CD14-positive monocyte (primary cell): ENCODE measurements around the gene TNFAIP2. TPM values are rescaled to one million over a fixed set of nuclear protein-coding genes. Genes with fewer than 3 reads are reported as not detected.

ENCODE experiments used
- DNase-seq, 3 donors: peaks; one replicate each; pipeline ENCODE4 v3.0.0-alpha.2; 2011 to 2022
- H2AFZ ChIP-seq: 2 replicates; pipeline ENCODE4 v1.6.0; 2012; ENCODE audit warnings: mild to moderate bottlenecking, low read depth, low read length, inconsistent platforms; ENCODE audit not compliant: insufficient read depth, poor library complexity, severe bottlenecking
- H3K27ac ChIP-seq, 2 donors: 1 replicate in 1 of 2; 2 replicates in 1 of 2; pipeline ENCODE4 v1.5.1; 2012 to 2013; ENCODE audit warnings: low read length in 2 of 2, control low read depth in 1 of 2, inconsistent platforms in 1 of 2, low read depth in 1 of 2, mild to moderate bottlenecking in 1 of 2
- H3K27me3 ChIP-seq, 2 donors: one replicate each; pipeline versions ENCODE4 v1.6.0 to v1.6.1; 2011 to 2013; ENCODE audit warnings: low read length in 2 of 2; ENCODE audit not compliant: control insufficient read depth in 2 of 2, insufficient read depth in 2 of 2
- H3K36me3 ChIP-seq, 2 donors: replicated peaks in 1 of 2; 1 replicate in 1 of 2; 2 replicates in 1 of 2; pipeline versions ENCODE4 v1.5.1 to v1.6.1; 2012 to 2013; ENCODE audit warnings: low read length in 2 of 2, control low read depth in 1 of 2, inconsistent platforms in 1 of 2, mild to moderate bottlenecking in 1 of 2; ENCODE audit not compliant: insufficient read depth in 2 of 2, control insufficient read depth in 1 of 2
- H3K4me1 ChIP-seq, 2 donors: 1 replicate in 1 of 2; 2 replicates in 1 of 2; pipeline versions ENCODE4 v1.5.1 to v1.6.1; 2012 to 2013; ENCODE audit warnings: low read length in 2 of 2, control low read depth in 1 of 2, inconsistent platforms in 1 of 2, mild to moderate bottlenecking in 1 of 2, moderate library complexity in 1 of 2; ENCODE audit not compliant: insufficient read depth in 2 of 2, control insufficient read depth in 1 of 2
- H3K4me2 ChIP-seq: replicated peaks from 2 replicates; pipeline ENCODE3; 2012; ENCODE audit warnings: low read length, moderate library complexity, mild to moderate bottlenecking; ENCODE audit not compliant: poor library complexity, severe bottlenecking; ENCODE audit errors: extremely low read depth
- H3K4me3 ChIP-seq, 3 experiments: fragments of 200-600 bp in 1 of 3; sonication (generic) in 1 of 3; replicated peaks in 1 of 3; 1 replicate in 2 of 3; 2 replicates in 1 of 3; pipeline ENCODE4 v1.5.1; 2011 to 2013; ENCODE audit warnings: low read length in 3 of 3, mild to moderate bottlenecking in 3 of 3, control low read depth in 2 of 3, low read depth in 2 of 3, inconsistent platforms in 1 of 3, moderate library complexity in 1 of 3
- H3K79me2 ChIP-seq: 2 replicates; pipeline ENCODE4 v1.6.0; 2012; ENCODE audit warnings: mild to moderate bottlenecking, control low read depth, inconsistent platforms, low read length, moderate library complexity; ENCODE audit not compliant: insufficient read depth
- H3K9ac ChIP-seq: 2 replicates; pipeline ENCODE4 v1.6.0; 2017; ENCODE audit warnings: low read length, mild to moderate bottlenecking; ENCODE audit not compliant: insufficient read depth, poor library complexity, severe bottlenecking
- H3K9me3 ChIP-seq, 2 donors: replicated peaks in 1 of 2; 1 replicate in 1 of 2; 2 replicates in 1 of 2; pipeline versions ENCODE4 v1.5.1 to v1.6.1; 2012 to 2013; ENCODE audit warnings: low read length in 2 of 2, control low read depth in 1 of 2; ENCODE audit not compliant: control insufficient read depth in 1 of 2, insufficient read depth in 1 of 2
- H4K20me1 ChIP-seq: 2 replicates; pipeline ENCODE4 v1.6.0; 2012; ENCODE audit warnings: mild to moderate bottlenecking, low read length, control low read depth, moderate library complexity; ENCODE audit not compliant: insufficient read depth
- H3K27ac Mint-ChIP-seq, 7 donors: one replicate each; pipeline ENCODE4 v1.8.0; 2020; ENCODE audit warnings: mild to moderate bottlenecking in 7 of 7, mixed read lengths in 7 of 7, moderate library complexity in 6 of 7, inconsistent platforms in 2 of 7
- H3K27me3 Mint-ChIP-seq, 3 donors: one replicate each; pipeline ENCODE4 v1.8.0; 2021 to 2022; ENCODE audit warnings: low read depth in 3 of 3, mild to moderate bottlenecking in 3 of 3, mixed read lengths in 3 of 3, moderate library complexity in 3 of 3, inconsistent platforms in 1 of 3
- H3K36me3 Mint-ChIP-seq, 2 donors: one replicate each; pipeline ENCODE4 v1.8.0; 2020; ENCODE audit warnings: mixed read lengths in 2 of 2, inconsistent platforms in 1 of 2, mild to moderate bottlenecking in 1 of 2
- H3K4me1 Mint-ChIP-seq: one replicate; pipeline ENCODE4 v1.8.0; 2020; ENCODE audit warnings: mild to moderate bottlenecking, mixed read lengths
- H3K4me3 Mint-ChIP-seq, 2 donors: one replicate each; pipeline ENCODE4 v1.8.0; 2020; ENCODE audit warnings: mild to moderate bottlenecking in 2 of 2, mixed read lengths in 2 of 2, moderate library complexity in 1 of 2
- H3K9me3 Mint-ChIP-seq, 7 donors: one replicate each; pipeline ENCODE4 v1.8.0; 2020 to 2022; ENCODE audit warnings: mixed read lengths in 7 of 7, mild to moderate bottlenecking in 6 of 7, moderate library complexity in 6 of 7, inconsistent platforms in 2 of 7
- whole genome bisulfite sequencing: methylation state at CpG from one replicate; pipeline ENCODE4 v1.1.5; 2013; ENCODE audit warnings: missing lambda C conversion rate; ENCODE audit not compliant: insufficient coverage; 5-methylcytosine and 5-hydroxymethylcytosine counted together
- intact Hi-C, 2 donors: fragments of 100-400 bp; cut with micrococcal nuclease; formaldehyde crosslinking; loops; one replicate each; pipeline versions ENCODE4 v1.15.0 to v1.15.1; 2023
- polyA plus RNA-seq, 3 donors: library from polyadenylated mRNA; depleted of rRNA in 1 of 3; unstranded in 2 of 3; stranded (reverse) in 1 of 3; fragments of 300-500 nt in 2 of 3; fragments of >200 nt in 1 of 3; fragmentation: Illumina TruSeq in 2 of 3; gene quantifications; 1 replicate in 2 of 3; 2 replicates in 1 of 3; pipeline ENCODE4 v1.2.3, GENCODE V29; 2012 to 2021
- TF ChIP-seq, protein P1 (sequence below): fragments of 200-600 bp; IDR thresholded peaks from one replicate; pipeline ENCODE4 v1.8.0; 2022; ENCODE audit warnings: antibody characterized with exemption, mild to moderate bottlenecking

TNFAIP2 gene
- polyA plus RNA-seq, 3 donors = 41.5 to 1,807 (median 50.8) TPM

DNA sequence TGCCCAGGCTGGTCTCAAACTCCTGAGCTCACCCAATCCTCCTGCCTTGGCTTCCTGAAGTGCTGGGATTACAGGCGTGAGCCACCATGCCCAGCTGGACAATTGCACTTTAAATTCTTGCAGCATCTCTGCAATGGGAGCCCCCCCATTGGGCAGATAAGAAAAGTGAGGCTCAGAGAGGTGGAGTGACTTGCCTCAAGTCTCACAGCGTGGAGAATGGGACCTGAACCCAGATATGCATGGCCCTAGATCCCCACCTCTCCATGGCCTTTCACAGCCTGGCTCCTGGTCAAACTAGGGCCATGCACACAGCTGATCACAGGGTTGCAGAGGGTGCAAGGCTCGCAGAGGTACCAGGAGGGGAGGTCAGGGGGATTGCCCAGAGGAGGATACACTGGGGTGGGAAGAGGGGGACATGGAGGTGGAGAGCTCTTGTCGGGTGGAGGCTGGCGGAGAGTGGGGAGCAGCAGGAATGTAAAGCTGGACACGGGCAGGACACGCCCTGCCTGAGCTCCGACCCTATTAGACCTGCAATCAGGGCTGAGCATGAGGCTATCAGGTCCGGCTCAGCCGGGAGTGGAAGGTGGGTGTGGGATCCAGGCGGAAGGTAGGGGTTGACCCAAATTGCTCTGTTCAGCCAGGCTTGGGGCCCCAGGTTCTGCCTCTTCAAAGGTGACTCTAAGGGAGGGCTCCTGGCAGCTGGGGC lies 21.9 kb upstream of the TNFAIP2 start:
- Histone ChIP-seq H3K9me3 (peaks cover 0 to 10% of the 10 kb centered on the region in 2 donors), H3K36me3 (no peaks in the 10 kb centered on the region), H3K27me3 (peaks cover 21 to 38% of the 10 kb centered on the region in 2 donors), H3K9ac (no peak overlapping the region), H3K4me2 (no peak overlapping the region), H3K4me1 (peaks cover 26 to 41% of the 10 kb centered on the region in 2 donors), H3K4me3 (no peak overlapping the region), H2AFZ (no peak overlapping the region), H3K27ac (no peak overlapping the region), H3K79me2 (no peaks in the 10 kb centered on the region), H4K20me1 (no peaks in the 10 kb centered on the region)
- WGBS = 96% methylated on average over 9 of the region's 11 CpGs
- H3K27ac Mint-ChIP-seq = no peak overlapping the region
- H3K27me3 Mint-ChIP-seq = peaks cover 43 to 53% (median 47%) of the 10 kb centered on the region in 3 donors
- H3K9me3 Mint-ChIP-seq = peaks cover 0 to 18% (median 5%) of the 10 kb centered on the region in 7 donors
- no peak for DNase-seq
- H3K4me3 Mint-ChIP-seq = peak overlapping the region in 1 of 2 donors; percentile 74
- intact Hi-C loops = loop anchor here in 1 of 2 donors (5.0 kb wide), 2 partner anchors 36 to 86 kb away; no protein-coding TSS in a partner anchor
- peaks cover 7 to 8% of the 10 kb centered on the region in 2 donors for H3K36me3 Mint-ChIP-seq
- TF ChIP-seq, protein P1, sequence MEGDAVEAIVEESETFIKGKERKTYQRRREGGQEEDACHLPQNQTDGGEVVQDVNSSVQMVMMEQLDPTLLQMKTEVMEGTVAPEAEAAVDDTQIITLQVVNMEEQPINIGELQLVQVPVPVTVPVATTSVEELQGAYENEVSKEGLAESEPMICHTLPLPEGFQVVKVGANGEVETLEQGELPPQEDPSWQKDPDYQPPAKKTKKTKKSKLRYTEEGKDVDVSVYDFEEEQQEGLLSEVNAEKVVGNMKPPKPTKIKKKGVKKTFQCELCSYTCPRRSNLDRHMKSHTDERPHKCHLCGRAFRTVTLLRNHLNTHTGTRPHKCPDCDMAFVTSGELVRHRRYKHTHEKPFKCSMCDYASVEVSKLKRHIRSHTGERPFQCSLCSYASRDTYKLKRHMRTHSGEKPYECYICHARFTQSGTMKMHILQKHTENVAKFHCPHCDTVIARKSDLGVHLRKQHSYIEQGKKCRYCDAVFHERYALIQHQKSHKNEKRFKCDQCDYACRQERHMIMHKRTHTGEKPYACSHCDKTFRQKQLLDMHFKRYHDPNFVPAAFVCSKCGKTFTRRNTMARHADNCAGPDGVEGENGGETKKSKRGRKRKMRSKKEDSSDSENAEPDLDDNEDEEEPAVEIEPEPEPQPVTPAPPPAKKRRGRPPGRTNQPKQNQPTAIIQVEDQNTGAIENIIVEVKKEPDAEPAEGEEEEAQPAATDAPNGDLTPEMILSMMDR = no peak
- H3K4me1 Mint-ChIP-seq = peaks cover 18% of the 10 kb centered on the region

DNA sequence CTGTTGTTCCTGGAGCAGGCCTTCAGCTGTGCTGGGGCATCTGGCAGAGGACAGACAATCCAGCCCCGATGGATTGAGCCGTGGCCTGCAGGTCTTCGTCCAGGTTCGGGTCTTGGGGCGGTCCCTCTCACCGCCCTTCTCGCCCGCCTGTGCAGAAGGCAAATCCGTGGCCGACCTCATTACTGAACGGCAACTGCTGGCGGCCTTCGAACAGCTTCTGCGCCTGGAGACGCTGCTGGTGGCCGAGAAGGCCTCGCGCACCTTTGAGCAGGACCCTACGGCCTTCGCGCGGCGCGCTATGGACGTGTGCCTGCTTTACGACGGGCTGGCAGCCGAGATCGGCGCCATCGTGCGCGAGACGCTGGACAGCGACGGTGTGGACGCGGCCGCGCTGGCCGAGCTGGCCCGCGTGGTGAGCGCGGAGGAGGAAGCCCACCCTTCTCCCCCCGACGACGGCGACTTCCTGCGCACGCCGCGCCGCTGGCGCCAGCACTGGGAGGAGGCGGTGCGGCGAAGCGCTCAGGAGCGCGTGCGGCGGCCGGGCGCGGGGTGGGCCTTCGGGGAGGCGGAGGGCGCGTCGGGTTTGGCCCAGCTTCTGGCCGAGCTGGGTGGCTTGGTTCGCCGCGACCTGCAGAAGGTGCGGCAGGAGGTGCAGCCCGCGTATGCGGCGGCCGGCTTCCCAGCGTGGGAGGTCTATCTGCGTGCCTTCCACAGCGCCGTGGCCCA lies 21.1 kb upstream of the TNFAIP2 start:
- 30% methylated on average over 81 of the region's 85 CpGs for WGBS
- intact Hi-C loops = loop anchor here in 1 of 2 donors (5.0 kb wide), 2 partner anchors 35 to 85 kb away; no protein-coding TSS in a partner anchor
- Histone ChIP-seq H3K27me3 (peaks cover 21 to 38% of the 10 kb centered on the region in 2 donors), H3K36me3 (no peaks in the 10 kb centered on the region), H4K20me1 (no peaks in the 10 kb centered on the region), H3K9ac (no peak overlapping the region), H2AFZ (no peak overlapping the region), H3K79me2 (no peaks in the 10 kb centered on the region), H3K4me2 (no peak overlapping the region), H3K4me1 (peaks cover 26 to 41% of the 10 kb centered on the region in 2 donors), H3K27ac (no peak overlapping the region), H3K4me3 (no peak overlapping the region), H3K9me3 (peaks cover 0 to 10% of the 10 kb centered on the region in 2 donors)
- DNase-seq = no peak
- Mint-ChIP-seq H3K27ac (no peak overlapping the region), H3K36me3 (peaks cover 7 to 8% of the 10 kb centered on the region in 2 donors), H3K4me3 (peak overlapping the region in 1 of 2 donors; percentile 93), H3K9me3 (peaks cover 0 to 18% (median 5%) of the 10 kb centered on the region in 7 donors), H3K4me1 (peaks cover 18% of the 10 kb centered on the region), H3K27me3 (peaks cover 41 to 53% (median 49%) of the 10 kb centered on the region in 3 donors)
- TF ChIP-seq, protein P1 = no peak
